GM23338 (cell line): ENCODE results near the gene LMAN2L. TPM values are rescaled to one million over a fixed set of nuclear protein-coding genes. Genes with fewer than 3 reads are reported as not detected.

Source experiments
- ATAC-seq: fragments of 200-7000 bp; cut with Tn5 transposase; 3 replicates; pipeline ENCODE4 v1.9.1; 2020
- DNase-seq: peaks from one replicate; pipeline ENCODE4 v3.0.0-alpha.2; 2015; ENCODE audit warnings: low spot score
- H2AFZ ChIP-seq: fragments of 200-600 bp; sonication (generic); 2 replicates; pipeline ENCODE4 v1.8.0; 2016; ENCODE audit warnings: antibody characterized with exemption, mild to moderate bottlenecking, moderate library complexity
- H3F3A ChIP-seq: fragments of 200-600 bp; sonication (generic); replicated peaks from 2 replicates; pipeline ENCODE4 v1.8.0; 2017; ENCODE audit warnings: antibody characterized with exemption, mixed run types, low read depth
- H3K27ac ChIP-seq: fragments of 200-600 bp; sonication (generic); 2 replicates; pipeline ENCODE4 v1.6.1; 2016; ENCODE audit warnings: low read depth
- H3K27me3 ChIP-seq: fragments of 200-600 bp; sonication (generic); 2 replicates; pipeline ENCODE4 v1.8.0; 2016; ENCODE audit warnings: mild to moderate bottlenecking, mixed run types, moderate library complexity; ENCODE audit not compliant: insufficient read depth
- H3K36me3 ChIP-seq: fragments of 200-600 bp; sonication (generic); 2 replicates; pipeline ENCODE4 v1.8.0; 2016; ENCODE audit warnings: mild to moderate bottlenecking; ENCODE audit not compliant: insufficient read depth
- H3K4me1 ChIP-seq: fragments of 200-600 bp; sonication (generic); 2 replicates; pipeline ENCODE4 v1.8.0; 2016; ENCODE audit warnings: mild to moderate bottlenecking, moderate library complexity; ENCODE audit not compliant: insufficient read depth
- H3K4me2 ChIP-seq: fragments of 200-600 bp; sonication (generic); 2 replicates; pipeline ENCODE4 v1.7.1; 2017; ENCODE audit warnings: mixed run types
- H3K4me3 ChIP-seq: fragments of 200-600 bp; sonication (generic); 2 replicates; pipeline ENCODE4 v1.6.1; 2016; ENCODE audit warnings: mixed run types
- H3K79me2 ChIP-seq: fragments of 200-600 bp; sonication (generic); replicated peaks from 2 replicates; pipeline ENCODE4 v1.8.0; 2017; ENCODE audit warnings: mild to moderate bottlenecking; ENCODE audit not compliant: insufficient read depth
- H3K9me2 ChIP-seq: fragments of 200-600 bp; sonication (generic); 2 replicates; pipeline ENCODE4 v1.8.0; 2017; ENCODE audit not compliant: insufficient read depth
- H4K20me1 ChIP-seq: fragments of 200-600 bp; sonication (generic); replicated peaks from 2 replicates; pipeline ENCODE4 v1.8.0; 2017; ENCODE audit warnings: mild to moderate bottlenecking; ENCODE audit not compliant: insufficient read depth
- H3K27ac Mint-ChIP-seq: 2 replicates; pipeline ENCODE4 v1.8.0; 2020; ENCODE audit warnings: inconsistent platforms, mild to moderate bottlenecking, moderate library complexity, mixed read lengths
- H3K27me3 Mint-ChIP-seq: 3 replicates; pipeline ENCODE4 v1.8.0; 2022; ENCODE audit warnings: low read depth, mild to moderate bottlenecking, moderate library complexity, mixed read lengths, inconsistent platforms; ENCODE audit not compliant: insufficient read depth, poor library complexity
- H3K36me3 Mint-ChIP-seq: 3 replicates; pipeline ENCODE4 v1.8.0; 2021; ENCODE audit warnings: low read depth, mild to moderate bottlenecking, inconsistent platforms, moderate library complexity, mixed read lengths
- H3K4me1 Mint-ChIP-seq: 3 replicates; pipeline ENCODE4 v1.8.0; 2020; ENCODE audit warnings: mild to moderate bottlenecking, inconsistent platforms, mixed read lengths
- H3K4me3 Mint-ChIP-seq: 3 replicates; pipeline ENCODE4 v1.8.0; 2021; ENCODE audit warnings: moderate library complexity, mild to moderate bottlenecking, inconsistent platforms, mixed read lengths
- H3K9me3 Mint-ChIP-seq: 3 replicates; pipeline ENCODE4 v1.8.0; 2020; ENCODE audit warnings: moderate library complexity, mild to moderate bottlenecking, inconsistent platforms, mixed read lengths
- CREB1 ChIP-seq: fragments of 250-450 bp; sonication (Bioruptor Pico); IDR thresholded peaks from 2 replicates; pipeline ENCODE4 v1.5.0; 2020; ENCODE audit warnings: low read depth, mild to moderate bottlenecking, moderate library complexity
- CTCF ChIP-seq, 2 experiments: fragments of 200-600 bp in 1 of 2; sonication (generic) in 1 of 2; conservative IDR thresholded peaks; 2 replicates each; pipeline versions ENCODE4 v1.5.1 to v1.6.1; 2016 to 2017; ENCODE audit warnings: antibody characterized with exemption in 2 of 2, low read depth in 2 of 2, mild to moderate bottlenecking in 2 of 2, moderate library complexity in 1 of 2
- ETS1 ChIP-seq: IDR thresholded peaks from 2 replicates; pipeline ENCODE4 v1.6.1; 2016; ENCODE audit warnings: antibody characterized with exemption
- EZH2phosphoT487 ChIP-seq: fragments of 200-600 bp; sonication (generic); IDR thresholded peaks from one replicate; pipeline ENCODE4 v1.8.1; 2018; ENCODE audit warnings: antibody characterized with exemption; ENCODE audit not compliant: unreplicated experiment
- NANOG ChIP-seq: IDR thresholded peaks from 2 replicates; pipeline ENCODE4 v1.6.1; 2016; ENCODE audit warnings: antibody characterized with exemption, borderline replicate concordance
- POLR2AphosphoS5 ChIP-seq: IDR thresholded peaks from 2 replicates; pipeline ENCODE4 v1.6.1; 2016; ENCODE audit warnings: antibody characterized with exemption, low read depth
- REST ChIP-seq: IDR thresholded peaks from one replicate; pipeline ENCODE4 v1.6.1; 2018; ENCODE audit warnings: antibody characterized with exemption; ENCODE audit not compliant: unreplicated experiment
- STAT1 ChIP-seq: IDR thresholded peaks from one replicate; pipeline ENCODE4 v1.6.1; 2016; ENCODE audit warnings: antibody characterized with exemption; ENCODE audit not compliant: unreplicated experiment
- ZNF114 ChIP-seq: fragments of 250-450 bp; sonication (Bioruptor Pico); IDR thresholded peaks from 2 replicates; pipeline ENCODE4 v1.5.0; 2020; ENCODE audit warnings: mild to moderate bottlenecking, moderate library complexity
- ZNF331 ChIP-seq: fragments of 250-450 bp; sonication (Bioruptor Pico); IDR thresholded peaks from 2 replicates; pipeline ENCODE4 v1.5.0; 2020; ENCODE audit warnings: low read depth, mild to moderate bottlenecking, moderate library complexity
- polyA plus RNA-seq: library from polyadenylated mRNA; unstranded; fragments of >200 nt; fragmentation: Nextera tagmentation; extraction: Ambion mirVana; gene quantifications from 2 replicates; pipeline ENCODE4 v1.2.1, GENCODE V29; 2016
- total RNA-seq: library from RNA; depleted of rRNA; stranded (reverse); fragments of >200 nt; shearing (Covaris generic); gene quantifications from 2 replicates; pipeline ENCODE4 v1.2.3, GENCODE V29; 2014

The LMAN2L gene
- total and polyA plus RNA-seq, 2 experiments from 2014 or later = 11.8 to 15.8 TPM

DNA sequence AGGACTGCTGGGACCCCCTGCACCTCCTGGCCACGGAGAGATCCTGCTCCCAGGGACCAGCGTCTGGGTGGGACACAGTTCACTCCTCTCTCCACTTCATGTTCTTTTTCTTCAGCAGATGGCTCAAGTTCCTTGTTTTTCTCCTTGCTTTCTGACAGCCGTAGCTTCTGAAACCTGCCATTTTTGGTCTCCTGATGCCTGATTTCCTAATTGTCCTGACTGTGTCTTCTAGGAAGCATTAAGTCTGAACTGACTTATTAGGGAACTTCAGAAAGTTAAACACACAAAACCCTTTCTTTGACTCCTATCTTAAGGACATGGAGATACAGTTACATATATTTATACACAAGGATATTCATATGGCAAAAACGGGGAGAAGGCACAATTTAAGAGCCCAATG, 43.5 kb upstream of the LMAN2L start:
- ATAC-seq (no peak), DNase-seq (no peak)
- Histone ChIP-seq H3K4me2 (no peak overlapping the region), H4K20me1 (no peaks in the 10 kb centered on the region; the same call in 1 of the 2 replicates), H3K36me3 (no peaks in the 10 kb centered on the region), H3F3A (no peaks in the 10 kb centered on the region), H3K4me3 (no peak overlapping the region), H3K27ac (no peak overlapping the region), H3K4me1 (no peaks in the 10 kb centered on the region), H3K9me2 (no peaks in the 10 kb centered on the region), H3K79me2 (no peaks in the 10 kb centered on the region; the same call in 1 of the 2 replicates), H3K27me3 (no peaks in the 10 kb centered on the region), H2AFZ (no peak overlapping the region)
- Mint-ChIP-seq H3K27me3 (peaks cover 2% of the 10 kb centered on the region), H3K4me3 (no peak overlapping the region), H3K9me3 (no peaks in the 10 kb centered on the region), H3K4me1 (no peaks in the 10 kb centered on the region), H3K27ac (no peak overlapping the region), H3K36me3 (no peaks in the 10 kb centered on the region)
- TF ChIP-seq EZH2phosphoT487 (no peak), ZNF331 (CRISPR knock-in tag) (no peak), CREB1 (CRISPR knock-in tag) (no peak), NANOG (no peak), CTCF (conservative IDR thresholded peaks at IDR 0.05; ENCODE audit: low read depth in 2 of 2) (no peak), POLR2AphosphoS5 (no peak), STAT1 (no peak), ZNF114 (CRISPR knock-in tag) (no peak), REST (no peak), ETS1 (no peak)

GRCh38 chr2:96775160-96775559, 35.3 kb upstream of the LMAN2L start:
- H3K9me3 Mint-ChIP-seq = 0 out of 3 replicates have a peak, but pooled peaks cover 4% of the 10 kb centered on the region
- ATAC-seq = no peak
- Histone ChIP-seq H2AFZ (no peak overlapping the region), H3K36me3 (no peaks in the 10 kb centered on the region), H3K9me2 (no peaks in the 10 kb centered on the region), H3K79me2 (peaks cover 9% of the 10 kb centered on the region; the same call in 1 of the 2 replicates), H3K4me1 (no peaks in the 10 kb centered on the region), H3K27me3 (no peaks in the 10 kb centered on the region), H3F3A (no peaks in the 10 kb centered on the region), H4K20me1 (no peaks in the 10 kb centered on the region; the same call in 1 of the 2 replicates), H3K4me2 (no peak overlapping the region), H3K27ac (no peak overlapping the region), H3K4me3 (no peak overlapping the region)
- peaks cover 3% of the 10 kb centered on the region for H3K27me3 Mint-ChIP-seq
- DNase-seq = no peak
- H3K36me3 Mint-ChIP-seq = no peaks in the 10 kb centered on the region
- peaks cover 12% of the 10 kb centered on the region for H3K4me1 Mint-ChIP-seq
- no peak overlapping the region for H3K27ac Mint-ChIP-seq
- H3K4me3 Mint-ChIP-seq = no peak overlapping the region
- no peak for TF ChIP-seq POLR2AphosphoS5
- no peak for TF ChIP-seq REST
- no peak for TF ChIP-seq ZNF114 (CRISPR knock-in tag)
